HepG2 (cell line): ENCODE data around the gene TPRX1. TPM values are rescaled to one million over a fixed set of nuclear protein-coding genes. Genes with fewer than 3 reads are reported as not detected.

Experiments
- ATAC-seq: fragments of 200-7000 bp; cut with Tn5 transposase; 3 replicates; pipeline ENCODE4 v1.9.1; 2020; ENCODE audit warnings: mild to moderate bottlenecking, moderate library complexity
- BruUV-seq: library from RNA; stranded (reverse); fragments of 400-500 nt; replicated peaks from 2 replicates; lab custom pipeline; 2021; lab: Mats Ljungman, UMichigan
- CTCF ChIA-PET: fragments of 300-600 bp; formaldehyde crosslinking; extraction: SDS; loops from one replicate; lab custom pipeline; 2021; ENCODE audit warnings: low total read pairs, inconsistent platforms, low intra/inter-chr PET ratio; lab: Yijun Ruan, JAX
- POLR2A ChIA-PET: fragments of 350-600 bp; sonication (Branson Sonifier 250); formaldehyde crosslinking; loops from one replicate; lab custom pipeline; 2020; ENCODE audit warnings: antibody characterized with exemption, inconsistent platforms; lab: Yijun Ruan, JAX
- DNase-seq: peaks from one replicate; pipeline ENCODE4 v3.0.0-alpha.2; 2015; ENCODE audit warnings: low spot score
- FAIRE-seq: peaks from 3 replicates; lab custom pipeline; 2011; peaks lifted over from hg19 to GRCh38; lab: Jason Lieb, UNC
- H2AFZ ChIP-seq: one replicate; pipeline ENCODE4 v1.6.1; 2011; ENCODE audit warnings: low read length, inconsistent platforms
- H3K27ac ChIP-seq: fragments of 300-600 bp; 3 replicates; pipeline ENCODE4 v1.8.0; 2011; ENCODE audit warnings: mixed run types, mild to moderate bottlenecking, mixed read lengths, low read length, inconsistent platforms; ENCODE audit not compliant: insufficient read depth; ENCODE audit errors: extremely low read length
- H3K27me3 ChIP-seq, 2 experiments: fragments of 200-600 bp in 1 of 2; 2 replicates in 1 of 2; 3 replicates in 1 of 2; pipeline versions ENCODE4 v1.6.0 to v1.8.0; 2011; ENCODE audit warnings: low read length in 2 of 2, mild to moderate bottlenecking in 2 of 2, moderate library complexity in 2 of 2, inconsistent platforms in 1 of 2; ENCODE audit not compliant: insufficient read depth in 2 of 2, control insufficient read depth in 1 of 2
- H3K36me3 ChIP-seq, 2 experiments: fragments of 200-600 bp in 1 of 2; replicated peaks in 1 of 2; 2 replicates in 1 of 2; 3 replicates in 1 of 2; pipeline versions ENCODE4 v1.5.1 to v1.8.0; 2011; ENCODE audit warnings: low read length in 2 of 2, inconsistent platforms in 1 of 2; ENCODE audit not compliant: insufficient read depth in 2 of 2, control insufficient read depth in 1 of 2
- H3K4me1 ChIP-seq: 2 replicates; pipeline ENCODE4 v1.5.1; 2012; ENCODE audit warnings: low read length, inconsistent platforms; ENCODE audit not compliant: insufficient read depth
- H3K4me2 ChIP-seq: 2 replicates; pipeline ENCODE4 v1.6.0; 2011; ENCODE audit warnings: low read depth, low read length, inconsistent platforms
- H3K4me3 ChIP-seq, 3 experiments: fragments of 200-600 bp in 1 of 3; sonication (generic), shearing (Covaris generic) in 1 of 3; replicated peaks in 1 of 3; 2 replicates each; pipeline ENCODE4 v1.5.1; 2011 to 2016; ENCODE audit warnings: low read length in 3 of 3, inconsistent platforms in 2 of 3, low read depth in 2 of 3, mild to moderate bottlenecking in 2 of 3, control low read depth in 1 of 3, mixed read lengths in 1 of 3; ENCODE audit not compliant: insufficient read depth in 1 of 3
- H3K79me2 ChIP-seq: one replicate; pipeline ENCODE4 v1.6.1; 2011; ENCODE audit warnings: low read length, inconsistent platforms; ENCODE audit not compliant: insufficient read depth
- H3K9ac ChIP-seq: 2 replicates; pipeline ENCODE4 v1.6.0; 2011; ENCODE audit warnings: mild to moderate bottlenecking, low read depth, low read length, inconsistent platforms; ENCODE audit not compliant: insufficient read depth
- H3K9me3 ChIP-seq: 2 replicates; pipeline ENCODE4 v1.5.1; 2012; ENCODE audit warnings: mild to moderate bottlenecking, low read length
- H4K20me1 ChIP-seq: 2 replicates; pipeline ENCODE4 v1.6.0; 2011; ENCODE audit warnings: inconsistent platforms, mild to moderate bottlenecking, low read length, moderate library complexity; ENCODE audit not compliant: insufficient read depth
- CREB1 ChIP-seq, 2 experiments: fragments of 450-650 bp in 1 of 2; IDR thresholded peaks; 2 replicates each; pipeline ENCODE4 v1.6.1; 2016 to 2017; ENCODE audit warnings: control low read depth in 1 of 2, mild to moderate bottlenecking in 1 of 2, missing compliant biosample characterization in 1 of 2, missing genetic modification characterization in 1 of 2
- GATA4 ChIP-seq: sonication (generic); IDR thresholded peaks from 2 replicates; pipeline ENCODE4 v1.6.1; 2016; ENCODE audit warnings: antibody characterized with exemption, low read depth, borderline replicate concordance
- MAZ ChIP-seq, 2 experiments: sonication (generic) in 1 of 2; formaldehyde crosslinking in 1 of 2; IDR thresholded peaks; 2 replicates each; pipeline versions ENCODE4 v1.5.0 to v1.6.1; 2012 to 2020; ENCODE audit warnings: low read depth in 2 of 2, mild to moderate bottlenecking in 2 of 2, borderline replicate concordance in 1 of 2, improper control_type of control experiment in 1 of 2, low read length in 1 of 2, missing genetic modification reagents in 1 of 2, moderate library complexity in 1 of 2
- MXI1 ChIP-seq: IDR thresholded peaks from 3 replicates; pipeline ENCODE4 v1.6.1; 2012; ENCODE audit warnings: low read depth, low read length, inconsistent platforms, borderline replicate concordance
- NR3C1 ChIP-seq: sonication (generic); formaldehyde crosslinking; IDR thresholded peaks from 2 replicates; pipeline ENCODE4 v1.4.0; 2020; ENCODE audit warnings: missing genetic modification reagents
- SALL1 ChIP-seq: sonication (generic); formaldehyde crosslinking; IDR thresholded peaks from 2 replicates; pipeline ENCODE4 v1.8.0; 2022; ENCODE audit warnings: mild to moderate bottlenecking, missing genetic modification reagents
- SMC3 ChIP-seq: IDR thresholded peaks from 2 replicates; pipeline ENCODE4 v1.6.1; 2011; ENCODE audit warnings: low read length, improper control_type of control experiment
- XRCC5 ChIP-seq: fragments of 200-400 bp; formaldehyde crosslinking; optimal IDR thresholded peaks from 2 replicates; pipeline ENCODE3; 2017; ENCODE audit warnings: mild to moderate bottlenecking, low read length
- WGBS: methylation state at CpG from one replicate; pipeline ENCODE4 v1.1.6; 2017; ENCODE audit warnings: low lambda C conversion rate; 5-methylcytosine and 5-hydroxymethylcytosine counted together
- in situ Hi-C: cut with HindIII; loops from 2 replicates; pipeline ENCODE4 v1.10.0; 2017; ENCODE audit warnings: low pct_unique_long_range_greater_than_20kb; ENCODE audit not compliant: extremely low pct_ligation_motif_present
- intact Hi-C: fragments of 100-400 bp; cut with micrococcal nuclease; formaldehyde crosslinking; loops from one replicate; pipeline ENCODE4 v1.10.0; 2022; ENCODE audit not compliant: unreplicated experiment
- polyA plus RNA-seq, 8 experiments: library from polyadenylated mRNA; depleted of rRNA in 3 of 8; stranded (reverse) in 7 of 8; unstranded in 1 of 8; fragments of >200 nt; fragmentation: Illumina TruSeq in 4 of 8; extraction: Trizol in 4 of 8; gene quantifications; 2 replicates each; pipeline versions ENCODE4 v1.2.1 to v1.2.3, GENCODE V29; 2011 to 2016; ENCODE audit warnings: low read depth in 4 of 8, missing spikeins in 1 of 8, mixed read lengths in 1 of 8; ENCODE audit not compliant: insufficient read depth in 1 of 8
- total RNA-seq, 5 experiments: library from RNA; depleted of rRNA; stranded (reverse); fragments of >200 nt; fragmentation: Illumina TruSeq; extraction: Trizol; gene quantifications; 2 replicates each; pipeline ENCODE4 v1.2.3, GENCODE V29; 2016; ENCODE audit warnings: low read depth in 1 of 5
- TF ChIP-seq, protein P1 (sequence below): sonication (generic); formaldehyde crosslinking; IDR thresholded peaks from 2 replicates; pipeline ENCODE4 v1.4.0; 2020; ENCODE audit warnings: mild to moderate bottlenecking, missing genetic modification reagents
- TF ChIP-seq, protein P2 (sequence below): sonication (generic); formaldehyde crosslinking; IDR thresholded peaks from 2 replicates; pipeline ENCODE4 v1.4.0; 2020; ENCODE audit warnings: missing genetic modification reagents
- TF ChIP-seq, protein P3 (sequence below): sonication (generic); formaldehyde crosslinking; IDR thresholded peaks from 2 replicates; pipeline ENCODE4 v1.4.0; 2020; ENCODE audit warnings: mild to moderate bottlenecking, missing genetic modification reagents
- TF ChIP-seq, protein P4 (sequence below): sonication (generic); formaldehyde crosslinking; IDR thresholded peaks from 2 replicates; pipeline ENCODE4 v1.5.0; 2020; ENCODE audit warnings: mild to moderate bottlenecking, missing genetic modification reagents, moderate library complexity

Gene TPRX1
- total and polyA plus RNA-seq, 2 of the 13 experiments (the other 11 are each of a cell fraction or from before 2014, with no cell fraction given), result not detected

DNA sequence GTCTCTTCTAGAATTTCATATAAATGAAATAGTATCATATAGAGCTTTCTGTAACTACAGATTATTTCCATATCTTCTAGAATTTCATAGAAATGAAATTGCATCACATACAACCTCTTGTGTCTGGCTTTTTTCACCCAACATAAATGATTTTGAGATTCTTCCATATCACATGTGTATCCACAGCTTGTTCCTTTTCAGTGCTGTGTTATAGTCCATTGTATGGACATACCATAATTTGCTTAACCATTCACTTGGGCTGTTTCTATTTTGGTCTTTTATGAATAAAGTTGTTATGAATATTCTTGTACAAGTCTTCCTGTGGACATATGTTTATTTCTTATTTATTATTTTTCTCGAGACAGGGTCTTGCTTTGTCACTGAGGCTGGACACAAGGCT lies 11.7 kb downstream of the TPRX1 start:
- 26% methylated on average over 1 of the region's 1 CpG for WGBS
- H3K4me3 ChIP-seq, result no peak overlapping the region
- no peak overlapping the region for H2AFZ ChIP-seq
- DNase-seq, result no peak
- CTCF ChIA-PET, result no interaction called here
- no peak for TF ChIP-seq GATA4
- TF ChIP-seq, protein P1, sequence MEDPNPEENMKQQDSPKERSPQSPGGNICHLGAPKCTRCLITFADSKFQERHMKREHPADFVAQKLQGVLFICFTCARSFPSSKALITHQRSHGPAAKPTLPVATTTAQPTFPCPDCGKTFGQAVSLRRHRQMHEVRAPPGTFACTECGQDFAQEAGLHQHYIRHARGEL (CRISPR knock-in tag), result no peak
- TF ChIP-seq CREB1 (IDR thresholded peaks at IDR 0.05), result no peak
- no peak for TF ChIP-seq CREB1 (CRISPR knock-in tag; IDR thresholded peaks at IDR 0.05)
- no TSS peak for BruUV-seq
- no peak overlapping the region for H3K4me2 ChIP-seq
- intact Hi-C loops (no loop called here), in situ Hi-C loops (no loop called here)
- H4K20me1 ChIP-seq, result no peaks in the 10 kb centered on the region
- H3K27ac ChIP-seq, result no peak overlapping the region
- no peaks in the 10 kb centered on the region for H3K36me3 ChIP-seq
- H3K9ac ChIP-seq, result no peak overlapping the region
- H3K27me3 ChIP-seq, result peaks cover 0 to under 1% of the 10 kb centered on the region in 2 experiments; a peak in 1 of 5 replicates
- H3K79me2 ChIP-seq, result no peaks in the 10 kb centered on the region
- POLR2A ChIA-PET, result no interaction called here
- FAIRE-seq, result no peak
- H3K4me1 ChIP-seq, result no peaks in the 10 kb centered on the region
- H3K9me3 ChIP-seq, result no peaks in the 10 kb centered on the region
- ATAC-seq, result no peak

DNA sequence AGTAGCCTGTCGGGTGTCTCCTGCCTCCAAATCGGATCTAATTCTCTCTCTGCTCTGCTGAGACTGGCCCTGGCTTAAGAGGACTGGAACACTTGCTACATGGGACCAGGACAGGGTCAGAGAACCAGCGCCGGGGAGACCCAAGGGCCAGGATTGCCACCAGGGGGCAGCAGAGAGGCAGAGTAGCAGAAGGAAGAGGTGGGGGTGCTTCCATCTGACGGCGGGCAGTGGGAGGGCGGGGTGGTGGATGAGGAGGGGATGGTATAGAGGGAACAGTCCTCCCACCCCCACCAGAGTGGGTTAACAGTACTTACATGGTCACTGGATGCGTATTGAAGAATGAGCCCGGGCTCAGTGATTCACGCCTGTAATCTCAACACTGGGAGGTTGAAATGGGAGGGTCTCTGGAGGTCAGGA lies 13.9 kb downstream of the TPRX1 start:
- H3K79me2 ChIP-seq, result no peaks in the 10 kb centered on the region
- H3K9me3 ChIP-seq, result no peaks in the 10 kb centered on the region
- H3K9ac ChIP-seq, result no peak overlapping the region
- no peak overlapping the region for H3K4me3 ChIP-seq
- POLR2A ChIA-PET, result no interaction called here
- in situ Hi-C loops (no loop called here), intact Hi-C loops (no loop called here)
- CTCF ChIA-PET, result interaction anchor here (0.7 to 1.1 kb wide), 4 partner anchors 24 to 73 kb away, joined by 3 to 5 read pairs (median 4); no protein-coding TSS in a partner anchor
- no peaks in the 10 kb centered on the region for H3K27me3 ChIP-seq
- TF ChIP-seq, protein P2, sequence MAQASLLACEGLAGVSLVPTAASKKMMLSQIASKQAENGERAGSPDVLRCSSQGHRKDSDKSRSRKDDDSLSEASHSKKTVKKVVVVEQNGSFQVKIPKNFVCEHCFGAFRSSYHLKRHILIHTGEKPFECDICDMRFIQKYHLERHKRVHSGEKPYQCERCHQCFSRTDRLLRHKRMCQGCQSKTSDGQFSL (CRISPR knock-in tag), result peak; percentile 87; the same call in 1 of the 2 replicates
- peak; percentile 41; the same call in 1 of the 2 replicates for TF ChIP-seq MAZ (IDR thresholded peaks at IDR 0.05; ENCODE audit: borderline replicate concordance, low read depth, low read length)
- TF ChIP-seq MAZ (CRISPR knock-in tag; IDR thresholded peaks at IDR 0.05; ENCODE audit: low read depth), result no peak
- TF ChIP-seq SMC3, result peak; percentile 15; the same call in 1 of the 2 replicates
- TF ChIP-seq, protein P3, sequence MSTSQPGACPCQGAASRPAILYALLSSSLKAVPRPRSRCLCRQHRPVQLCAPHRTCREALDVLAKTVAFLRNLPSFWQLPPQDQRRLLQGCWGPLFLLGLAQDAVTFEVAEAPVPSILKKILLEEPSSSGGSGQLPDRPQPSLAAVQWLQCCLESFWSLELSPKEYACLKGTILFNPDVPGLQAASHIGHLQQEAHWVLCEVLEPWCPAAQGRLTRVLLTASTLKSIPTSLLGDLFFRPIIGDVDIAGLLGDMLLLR (CRISPR knock-in tag), result no peak
- TF ChIP-seq, protein P4, sequence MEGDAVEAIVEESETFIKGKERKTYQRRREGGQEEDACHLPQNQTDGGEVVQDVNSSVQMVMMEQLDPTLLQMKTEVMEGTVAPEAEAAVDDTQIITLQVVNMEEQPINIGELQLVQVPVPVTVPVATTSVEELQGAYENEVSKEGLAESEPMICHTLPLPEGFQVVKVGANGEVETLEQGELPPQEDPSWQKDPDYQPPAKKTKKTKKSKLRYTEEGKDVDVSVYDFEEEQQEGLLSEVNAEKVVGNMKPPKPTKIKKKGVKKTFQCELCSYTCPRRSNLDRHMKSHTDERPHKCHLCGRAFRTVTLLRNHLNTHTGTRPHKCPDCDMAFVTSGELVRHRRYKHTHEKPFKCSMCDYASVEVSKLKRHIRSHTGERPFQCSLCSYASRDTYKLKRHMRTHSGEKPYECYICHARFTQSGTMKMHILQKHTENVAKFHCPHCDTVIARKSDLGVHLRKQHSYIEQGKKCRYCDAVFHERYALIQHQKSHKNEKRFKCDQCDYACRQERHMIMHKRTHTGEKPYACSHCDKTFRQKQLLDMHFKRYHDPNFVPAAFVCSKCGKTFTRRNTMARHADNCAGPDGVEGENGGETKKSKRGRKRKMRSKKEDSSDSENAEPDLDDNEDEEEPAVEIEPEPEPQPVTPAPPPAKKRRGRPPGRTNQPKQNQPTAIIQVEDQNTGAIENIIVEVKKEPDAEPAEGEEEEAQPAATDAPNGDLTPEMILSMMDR (CRISPR knock-in tag), result peak; percentile 83
- no peak for TF ChIP-seq NR3C1 (CRISPR knock-in tag)
- no peak for TF ChIP-seq MXI1
- TF ChIP-seq SALL1 (CRISPR knock-in tag), result peak; percentile 16; the same call in 1 of the 2 replicates
- peak; percentile 67 for TF ChIP-seq XRCC5
- FAIRE-seq (peak; percentile 61), DNase-seq (peak; percentile 65), ATAC-seq (peak; percentile 91)
- no peak overlapping the region for H3K4me2 ChIP-seq
- 18% methylated on average over 10 of the region's 10 CpGs for WGBS
- no TSS peak for BruUV-seq
- H3K4me1 ChIP-seq, result no peaks in the 10 kb centered on the region
- peaks cover 0 to 1% of the 10 kb centered on the region in 2 experiments; a peak in 2 of 5 replicates for H3K36me3 ChIP-seq
- H3K27ac ChIP-seq, result no peak overlapping the region
- H4K20me1 ChIP-seq, result no peaks in the 10 kb centered on the region
- no peak overlapping the region for H2AFZ ChIP-seq
